Brain microvascular endothelial cell (primary cell): ENCODE results near the gene GOLGA3.

Source experiments
- DNase-seq: peaks from one replicate; pipeline ENCODE4 v3.0.0-alpha.2; 2020
- H3K27ac ChIP-seq: fragments of 250-450 bp; sonication (Bioruptor Pico); 2 replicates; pipeline ENCODE4 v1.5.1; 2020; ENCODE audit warnings: mild to moderate bottlenecking, moderate library complexity
- H3K27me3 ChIP-seq: fragments of 250-450 bp; sonication (Bioruptor Pico); replicated peaks from 2 replicates; pipeline ENCODE4 v1.5.1; 2020; ENCODE audit warnings: mild to moderate bottlenecking
- H3K36me3 ChIP-seq: fragments of 250-450 bp; sonication (Bioruptor Pico); replicated peaks from 2 replicates; pipeline ENCODE4 v1.5.1; 2020; ENCODE audit warnings: mild to moderate bottlenecking
- H3K4me3 ChIP-seq: 2 replicates; pipeline ENCODE4 v1.5.1; 2011; ENCODE audit warnings: low read depth, mild to moderate bottlenecking, control low read depth, low read length, moderate library complexity
- in situ Hi-C: cut with HindIII; loops from 2 replicates; pipeline ENCODE4 v1.10.0; 2017; ENCODE audit warnings: low sequenced_read_pairs, low pct_ligation_motif_present
- TF ChIP-seq, protein P1 (sequence below): IDR thresholded peaks from 2 replicates; pipeline ENCODE4 v1.5.1; 2011; ENCODE audit warnings: low read depth, mild to moderate bottlenecking, moderate library complexity, low read length, control low read depth, inconsistent platforms; ENCODE audit errors: missing control alignments

GOLGA3 gene

DNA sequence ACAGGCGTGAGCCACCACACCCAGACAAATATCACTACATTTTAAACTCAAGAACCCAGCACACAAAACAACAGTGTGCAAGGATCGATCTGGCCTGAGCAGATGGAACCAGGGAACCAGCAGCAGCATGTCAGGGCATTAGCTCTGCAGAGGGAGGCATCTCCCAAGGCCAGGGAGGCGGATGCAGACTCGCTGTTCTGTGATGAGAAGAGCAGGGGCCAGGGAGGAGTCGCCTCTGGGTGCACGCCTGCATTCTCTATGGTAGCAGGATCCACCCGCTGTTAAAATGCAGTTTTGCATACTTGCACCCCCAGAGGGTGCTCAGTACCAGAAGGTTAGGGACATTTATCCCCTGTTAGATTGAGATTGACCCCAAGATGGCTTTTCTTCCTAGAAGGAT is 100.2 kb downstream of the GOLGA3 start:
- TF ChIP-seq, protein P1, sequence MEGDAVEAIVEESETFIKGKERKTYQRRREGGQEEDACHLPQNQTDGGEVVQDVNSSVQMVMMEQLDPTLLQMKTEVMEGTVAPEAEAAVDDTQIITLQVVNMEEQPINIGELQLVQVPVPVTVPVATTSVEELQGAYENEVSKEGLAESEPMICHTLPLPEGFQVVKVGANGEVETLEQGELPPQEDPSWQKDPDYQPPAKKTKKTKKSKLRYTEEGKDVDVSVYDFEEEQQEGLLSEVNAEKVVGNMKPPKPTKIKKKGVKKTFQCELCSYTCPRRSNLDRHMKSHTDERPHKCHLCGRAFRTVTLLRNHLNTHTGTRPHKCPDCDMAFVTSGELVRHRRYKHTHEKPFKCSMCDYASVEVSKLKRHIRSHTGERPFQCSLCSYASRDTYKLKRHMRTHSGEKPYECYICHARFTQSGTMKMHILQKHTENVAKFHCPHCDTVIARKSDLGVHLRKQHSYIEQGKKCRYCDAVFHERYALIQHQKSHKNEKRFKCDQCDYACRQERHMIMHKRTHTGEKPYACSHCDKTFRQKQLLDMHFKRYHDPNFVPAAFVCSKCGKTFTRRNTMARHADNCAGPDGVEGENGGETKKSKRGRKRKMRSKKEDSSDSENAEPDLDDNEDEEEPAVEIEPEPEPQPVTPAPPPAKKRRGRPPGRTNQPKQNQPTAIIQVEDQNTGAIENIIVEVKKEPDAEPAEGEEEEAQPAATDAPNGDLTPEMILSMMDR = no peak
- Histone ChIP-seq H3K27me3 (no peaks in the 10 kb centered on the region), H3K4me3 (no peak overlapping the region), H3K27ac (no peak overlapping the region), H3K36me3 (peaks cover 68% of the 10 kb centered on the region)
- DNase-seq = no peak
- in situ Hi-C loops = no loop called here

DNA sequence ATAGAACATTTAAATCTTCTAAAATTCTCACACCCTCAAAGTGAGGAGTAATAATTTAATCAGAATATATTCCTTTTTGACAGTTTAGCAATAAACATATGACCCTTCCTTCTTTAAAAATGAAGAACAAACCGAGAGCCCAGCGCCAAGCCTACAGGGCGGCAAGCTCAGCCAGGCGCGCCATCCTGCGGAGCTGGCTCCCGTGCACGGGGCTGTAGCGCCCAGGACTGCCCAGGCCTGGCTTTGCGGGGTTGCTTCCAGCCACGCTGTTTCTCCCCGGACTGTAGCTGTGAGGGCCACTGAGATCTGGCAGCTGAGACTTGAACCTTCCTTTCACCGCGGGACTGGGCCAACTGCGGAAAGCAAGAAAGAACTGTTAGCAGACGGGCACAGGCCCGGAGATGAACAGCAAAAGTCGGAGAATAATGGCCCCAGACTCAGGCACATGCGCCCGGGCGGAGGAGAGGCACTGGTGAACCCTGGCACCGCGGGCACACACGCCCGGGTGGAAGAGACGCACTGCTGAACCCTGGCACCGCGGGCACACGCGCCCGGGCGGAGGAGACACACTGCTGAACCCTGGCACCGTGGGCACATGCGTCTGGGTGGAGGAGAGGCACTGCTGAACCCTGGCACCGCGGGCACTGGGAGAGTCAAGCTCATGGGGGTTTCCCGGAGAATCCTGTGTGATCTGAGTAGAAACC is 101.4 kb downstream of the GOLGA3 start:
- TF ChIP-seq, protein P1 = no peak
- no peak overlapping the region for H3K27ac ChIP-seq
- peaks cover 79% of the 10 kb centered on the region for H3K36me3 ChIP-seq
- in situ Hi-C loops = no loop called here
- H3K27me3 ChIP-seq = no peaks in the 10 kb centered on the region
- H3K4me3 ChIP-seq = no peak overlapping the region
- no peak for DNase-seq

DNA sequence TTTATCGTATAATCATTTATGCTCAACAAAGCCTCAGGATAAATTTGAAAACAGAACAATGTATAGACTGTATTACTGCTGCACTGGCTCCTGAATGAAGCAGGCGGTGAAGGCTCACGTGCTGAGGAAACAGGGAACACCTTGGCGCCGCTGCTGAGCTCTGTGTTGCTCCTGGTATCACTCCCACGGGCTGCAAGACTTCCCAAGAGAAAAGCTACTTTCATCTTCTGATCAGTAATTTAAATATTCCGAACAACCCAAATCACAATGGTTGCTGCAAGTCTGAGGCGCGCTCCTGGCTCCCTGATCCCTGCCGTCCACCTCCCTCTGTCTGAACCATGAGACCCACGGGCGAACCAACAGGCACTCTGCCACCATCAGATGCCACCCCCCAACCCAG is 102.3 kb downstream of the GOLGA3 start:
- H3K27ac ChIP-seq = no peak overlapping the region
- in situ Hi-C loops = no loop called here
- TF ChIP-seq, protein P1 = no peak
- H3K4me3 ChIP-seq = no peak overlapping the region
- no peak for DNase-seq
- peaks cover 78% of the 10 kb centered on the region for H3K36me3 ChIP-seq
- no peaks in the 10 kb centered on the region for H3K27me3 ChIP-seq

DNA sequence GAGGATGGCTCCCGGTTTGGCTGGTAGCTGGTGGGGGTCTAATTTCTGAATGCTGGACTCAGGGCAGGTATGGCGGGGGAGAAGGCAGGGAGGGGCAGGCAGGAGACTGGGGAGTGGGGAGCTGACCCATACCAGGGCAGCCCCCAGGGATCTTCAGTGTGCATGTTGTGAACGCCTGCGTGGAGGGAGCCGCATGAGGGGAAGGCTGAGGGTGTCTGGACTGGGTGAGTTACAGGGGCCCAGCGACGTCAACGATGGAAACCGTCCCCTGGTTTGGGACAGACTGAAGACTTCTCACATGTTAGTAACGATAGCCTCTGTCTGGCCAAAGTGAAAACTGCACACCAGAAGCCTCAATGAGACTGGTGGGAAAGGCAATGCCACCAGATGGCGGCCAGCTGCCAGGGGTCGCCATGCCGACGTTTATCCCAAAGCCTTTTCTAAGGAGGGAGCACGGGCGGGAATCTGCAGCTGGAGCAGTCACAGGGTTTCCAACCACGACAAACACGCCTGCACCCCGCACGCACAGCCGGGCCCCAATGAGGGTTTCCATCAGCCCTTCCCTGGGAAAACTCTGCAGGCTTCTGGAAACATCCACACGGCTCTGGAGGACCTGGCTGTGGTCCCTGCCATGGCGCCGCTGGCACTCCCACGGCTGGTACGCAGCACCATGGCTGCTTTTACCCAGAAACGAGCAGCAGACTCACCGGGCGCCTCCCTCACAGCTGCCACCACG is 104.0 kb downstream of the GOLGA3 start:
- in situ Hi-C loops = no loop called here
- TF ChIP-seq, protein P1 = no peak
- Histone ChIP-seq H3K36me3 (peaks cover 76% of the 10 kb centered on the region), H3K27ac (no peak overlapping the region), H3K4me3 (no peak overlapping the region), H3K27me3 (no peaks in the 10 kb centered on the region)
- no peak for DNase-seq

DNA sequence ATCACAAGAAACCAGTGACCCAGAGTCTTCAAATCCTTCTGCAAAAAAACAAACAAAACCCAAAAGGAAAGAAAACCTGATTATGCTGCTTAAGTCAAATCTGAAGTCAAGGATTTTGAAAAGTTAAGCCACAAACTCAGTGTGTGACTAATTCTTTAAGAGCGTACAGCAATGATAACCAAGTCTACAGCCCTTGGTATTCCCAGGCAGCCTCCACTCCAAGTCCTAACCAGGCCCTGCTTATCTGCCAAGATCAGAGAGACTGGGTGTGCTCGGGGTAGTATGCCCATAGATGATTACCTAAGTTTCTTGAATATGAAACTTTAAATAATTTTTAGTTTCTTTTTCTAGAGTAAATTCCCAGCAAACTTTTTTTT is 104.9 kb downstream of the GOLGA3 start:
- Histone ChIP-seq H3K36me3 (peaks cover 79% of the 10 kb centered on the region), H3K4me3 (no peak overlapping the region), H3K27ac (peak overlapping the region; percentile 24), H3K27me3 (no peaks in the 10 kb centered on the region)
- DNase-seq = peak; percentile 28
- in situ Hi-C loops = no loop called here
- TF ChIP-seq, protein P1 = no peak
